GM12892 (cell line): ENCODE data around the gene PLVAP.

Experiments
- POLR2A ChIP-seq: IDR thresholded peaks from 2 replicates; pipeline ENCODE4 v1.6.1; 2011; ENCODE audit warnings: low read depth, low read length, control low read depth
- POLR2AphosphoS5 ChIP-seq: IDR thresholded peaks from 2 replicates; pipeline ENCODE4 v1.6.1; 2011; ENCODE audit warnings: low read depth, low read length, control low read depth
- TAF1 ChIP-seq: IDR thresholded peaks from 2 replicates; pipeline ENCODE4 v1.6.1; 2011; ENCODE audit warnings: low read depth, mild to moderate bottlenecking, control low read depth, low read length, borderline replicate concordance

DNA sequence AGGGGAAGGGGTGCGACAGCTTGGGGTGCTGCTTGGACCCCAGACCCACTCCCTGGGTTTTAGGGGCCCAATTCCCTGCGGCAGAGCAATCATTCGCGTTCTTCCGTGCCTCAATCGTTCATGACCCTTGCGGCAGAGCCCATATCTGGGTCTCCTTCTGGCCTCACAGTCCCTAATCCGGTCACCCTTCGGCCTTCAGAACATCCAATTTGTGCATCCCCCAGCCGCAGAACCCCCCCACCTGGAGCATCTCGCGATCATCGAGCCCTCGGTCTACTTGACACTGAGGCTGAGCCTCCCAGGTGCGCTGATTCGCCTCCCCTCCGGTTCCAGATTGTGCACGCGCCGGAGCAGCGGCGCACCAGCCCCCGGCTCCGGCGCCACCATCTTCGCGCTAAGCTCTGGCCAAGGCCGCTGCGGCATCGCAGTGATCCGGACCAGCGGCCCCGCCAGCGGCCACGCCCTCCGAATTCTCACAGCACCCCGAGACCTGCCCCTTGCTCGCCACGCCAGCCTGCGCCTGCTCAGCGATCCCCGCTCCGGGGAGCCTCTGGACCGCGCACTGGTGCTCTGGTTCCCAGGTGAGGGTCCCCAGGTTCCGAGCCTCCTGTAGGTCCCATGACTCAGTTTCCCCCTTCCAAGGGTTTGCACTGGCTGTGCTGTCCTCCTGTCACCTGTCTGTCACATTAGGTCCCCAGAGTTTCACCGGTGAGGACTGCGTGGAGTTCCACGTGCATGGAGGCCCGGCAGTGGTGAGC lies 39.3 kb downstream of the PLVAP start:
- TF ChIP-seq POLR2A (no peak), POLR2AphosphoS5 (no peak), TAF1 (no peak)
